Measurements from ENCODE around the gene CDKAL1.
"Not testable (repeated sequence)": the region's sequence is repeated elsewhere in the genome, so short reads cannot be mapped to it uniquely, and the experiment has no call there.

Gene CDKAL1

GRCh38 chr6:20554326-20554725, 20.1 kb downstream of the CDKAL1 start:
- DNase-seq (ENCODE audit: low read depth): peak; percentile 70

DNA sequence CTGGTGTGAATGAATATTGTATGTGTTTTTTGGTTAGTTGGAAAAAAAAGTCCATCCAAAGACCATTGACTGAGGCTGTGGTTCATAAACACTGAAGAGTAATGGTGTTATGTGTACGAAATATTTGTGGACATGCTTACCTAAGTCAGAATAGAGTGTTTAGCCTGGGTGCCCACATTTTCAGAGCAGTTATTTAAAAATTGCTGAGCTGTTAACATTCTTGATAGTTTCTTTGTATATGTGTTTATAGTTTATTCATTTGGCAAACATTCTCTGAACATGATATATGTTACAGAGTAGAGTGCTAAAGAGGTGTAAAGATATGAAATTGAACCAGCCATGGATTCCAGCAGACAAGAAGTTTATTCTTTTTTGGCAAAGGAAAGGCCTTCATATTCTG, 20.6 kb downstream of the CDKAL1 start:
- no peak for DNase-seq (ENCODE audit: low read depth)

- no peak for DNase-seq (ENCODE audit: low read depth)
These were observed 25.8 kb downstream of the CDKAL1 start for GRCh38 chr6:20559924-20560551.

DNA sequence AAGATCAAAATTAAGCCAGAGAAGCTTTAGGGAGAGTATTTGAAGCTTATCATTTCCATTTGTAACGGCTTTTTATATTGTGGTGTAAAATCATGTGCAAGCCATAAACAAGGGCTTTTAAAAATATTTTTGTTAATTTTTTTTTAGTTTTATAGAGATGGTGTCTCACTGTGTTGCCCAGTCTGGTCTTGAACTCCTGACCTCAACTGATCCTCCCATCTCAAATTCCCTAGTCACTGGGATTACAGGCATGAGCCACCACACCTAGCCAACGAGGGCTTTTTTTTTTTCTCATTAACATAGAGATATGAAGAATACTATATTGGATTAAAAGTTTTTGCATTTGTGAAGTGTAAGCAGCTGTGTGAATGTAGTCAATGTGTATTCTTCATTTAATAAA, 29.1 kb downstream of the CDKAL1 start:
- DNase-seq (ENCODE audit: low read depth): no peak

DNA sequence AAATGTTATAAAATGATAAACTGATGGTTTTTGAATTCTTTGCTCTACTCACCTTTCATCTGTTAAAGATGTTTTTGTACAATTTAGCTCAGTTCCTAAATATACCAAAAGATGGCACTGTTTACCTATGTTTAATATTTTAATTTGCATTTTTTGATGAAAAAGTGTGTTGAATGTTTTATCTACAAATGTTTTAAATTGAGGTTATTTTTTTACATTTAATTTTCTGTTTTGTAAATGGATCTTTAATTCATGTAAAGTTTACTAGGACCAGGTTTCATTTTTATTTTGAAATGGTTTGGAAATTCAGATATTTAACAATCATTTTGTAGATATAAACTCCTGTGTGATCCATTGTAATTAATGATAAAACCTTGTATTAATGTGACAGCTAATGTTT, 30.0 kb downstream of the CDKAL1 start:
- no peak for DNase-seq (ENCODE audit: low read depth)

DNA sequence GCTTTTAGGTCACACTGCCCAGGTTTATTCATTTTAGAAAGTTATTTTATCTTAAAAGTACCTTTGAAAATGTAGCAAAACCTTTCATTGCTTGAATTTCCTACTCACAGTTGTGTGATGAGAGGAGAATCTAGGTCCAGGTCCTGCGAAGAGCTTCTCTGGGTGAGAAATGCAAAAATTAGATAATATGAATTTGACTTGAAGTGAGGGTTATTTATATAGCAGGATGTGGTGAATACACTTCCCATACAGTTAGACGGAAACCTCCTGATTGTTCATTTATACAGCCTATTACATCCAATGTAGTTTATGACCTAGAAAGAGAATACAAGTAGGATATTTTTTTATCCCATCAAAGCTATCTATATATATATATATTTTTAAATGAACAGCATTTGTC, 30.5 kb downstream of the CDKAL1 start:
- DNase-seq (ENCODE audit: low read depth): no peak

- no peak for DNase-seq (ENCODE audit: low read depth)
These were observed 31.1 kb downstream of the CDKAL1 start for GRCh38 chr6:20565342-20565741.

- DNase-seq (ENCODE audit: low read depth): no peak
These were observed 31.9 kb downstream of the CDKAL1 start for GRCh38 chr6:20566109-20566508.

- DNase-seq (ENCODE audit: low read depth): peak; percentile 38
These were observed 34.8 kb downstream of the CDKAL1 start for GRCh38 chr6:20569000-20569610.

DNA sequence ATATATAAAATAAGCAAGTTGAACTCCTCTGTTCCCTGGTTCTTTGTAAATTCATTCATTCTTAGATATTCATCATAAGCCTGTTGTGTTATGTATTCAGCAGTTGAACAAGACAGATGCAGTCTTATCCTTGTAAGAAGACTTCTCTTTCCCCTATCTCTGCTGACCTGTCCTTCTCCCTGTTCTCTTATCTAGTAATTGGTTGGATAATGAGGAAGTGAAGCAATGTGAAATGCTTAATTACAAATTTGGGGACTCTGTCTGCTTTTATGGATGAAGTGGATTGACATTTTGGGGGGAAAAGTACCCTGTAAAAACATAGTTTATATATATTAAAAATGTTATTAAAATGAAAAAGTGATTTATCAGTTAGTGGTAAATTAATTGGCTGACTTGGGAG, 37.0 kb downstream of the CDKAL1 start:
- no peak for DNase-seq (ENCODE audit: low read depth)

GRCh38 chr6:20572288-20572687, 38.0 kb downstream of the CDKAL1 start:
- DNase-seq (ENCODE audit: low read depth): no peak

DNA sequence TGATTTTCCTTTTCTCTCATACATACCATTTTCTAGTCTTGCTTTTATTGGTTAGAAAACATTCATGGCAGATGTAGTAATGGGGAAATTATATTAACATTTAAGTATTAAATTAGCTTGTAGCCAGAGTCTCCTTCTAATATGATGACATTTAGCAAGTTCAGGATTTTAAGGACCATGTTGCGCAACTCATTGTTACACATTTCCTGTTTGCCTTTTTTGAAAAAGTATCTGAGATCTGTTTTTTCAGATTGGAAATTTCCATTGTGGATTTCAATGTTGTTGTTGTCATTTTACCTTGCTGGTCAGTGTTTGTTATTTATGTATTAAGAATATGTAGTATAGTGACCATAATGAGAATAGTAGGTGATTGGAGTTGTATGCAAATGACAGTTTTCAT, 38.7 kb downstream of the CDKAL1 start:
- peak; percentile 86 for DNase-seq (ENCODE audit: low read depth)

GRCh38 chr6:20574355-20574754, 40.1 kb downstream of the CDKAL1 start:
- no peak for DNase-seq (ENCODE audit: low read depth)

DNA sequence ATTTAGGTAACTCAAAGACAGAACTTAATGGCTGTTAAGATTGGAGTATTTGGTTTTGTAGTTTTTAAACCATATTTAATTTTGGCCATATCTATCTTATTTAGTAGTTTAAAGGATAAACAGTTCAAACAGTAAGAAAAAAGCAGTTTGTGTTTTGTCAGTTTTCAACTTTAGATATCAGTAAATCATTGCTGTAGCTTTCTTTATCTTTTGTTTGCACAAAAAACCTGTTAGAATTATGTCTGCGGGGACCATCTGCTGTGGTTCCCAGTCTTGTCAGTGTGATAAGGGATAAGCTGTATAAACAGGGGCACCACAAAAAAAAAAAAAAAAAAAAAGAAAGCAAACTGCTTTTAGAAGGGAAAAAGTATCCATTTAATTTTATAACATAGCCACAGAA, 40.9 kb downstream of the CDKAL1 start:
- no peak for DNase-seq (ENCODE audit: low read depth)

GRCh38 chr6:20575704-20576451, 41.6 kb downstream of the CDKAL1 start:
- DNase-seq (ENCODE audit: low read depth): no peak

GRCh38 chr6:20577173-20577688, 43.0 kb downstream of the CDKAL1 start:
- no peak for DNase-seq (ENCODE audit: low read depth)

DNA sequence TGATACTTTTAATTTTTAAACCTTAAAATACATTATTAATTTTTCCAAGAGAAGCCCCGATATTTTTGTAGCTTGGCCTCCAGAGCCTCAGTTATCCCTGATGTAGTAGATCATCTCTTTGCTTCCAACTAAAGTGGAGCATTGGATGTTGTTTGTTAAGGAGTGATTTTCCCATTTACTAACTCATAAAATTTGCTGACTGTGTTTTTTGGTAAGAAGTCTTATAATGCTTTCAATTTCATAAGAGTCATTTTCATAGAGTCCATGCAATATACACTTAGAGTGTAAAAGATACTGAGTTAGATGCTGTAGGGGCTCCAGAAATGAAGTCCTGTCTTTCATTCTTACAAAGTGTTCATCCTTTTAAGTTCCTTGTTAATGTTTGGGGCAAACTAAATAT, 46.8 kb downstream of the CDKAL1 start:
- no peak for DNase-seq (ENCODE audit: low read depth)

GRCh38 chr6:20582586-20583443, 48.6 kb downstream of the CDKAL1 start:
- no peak for DNase-seq (ENCODE audit: low read depth)

- no peak for DNase-seq (ENCODE audit: low read depth)
These were observed 49.2 kb downstream of the CDKAL1 start for GRCh38 chr6:20583444-20583800.

DNA sequence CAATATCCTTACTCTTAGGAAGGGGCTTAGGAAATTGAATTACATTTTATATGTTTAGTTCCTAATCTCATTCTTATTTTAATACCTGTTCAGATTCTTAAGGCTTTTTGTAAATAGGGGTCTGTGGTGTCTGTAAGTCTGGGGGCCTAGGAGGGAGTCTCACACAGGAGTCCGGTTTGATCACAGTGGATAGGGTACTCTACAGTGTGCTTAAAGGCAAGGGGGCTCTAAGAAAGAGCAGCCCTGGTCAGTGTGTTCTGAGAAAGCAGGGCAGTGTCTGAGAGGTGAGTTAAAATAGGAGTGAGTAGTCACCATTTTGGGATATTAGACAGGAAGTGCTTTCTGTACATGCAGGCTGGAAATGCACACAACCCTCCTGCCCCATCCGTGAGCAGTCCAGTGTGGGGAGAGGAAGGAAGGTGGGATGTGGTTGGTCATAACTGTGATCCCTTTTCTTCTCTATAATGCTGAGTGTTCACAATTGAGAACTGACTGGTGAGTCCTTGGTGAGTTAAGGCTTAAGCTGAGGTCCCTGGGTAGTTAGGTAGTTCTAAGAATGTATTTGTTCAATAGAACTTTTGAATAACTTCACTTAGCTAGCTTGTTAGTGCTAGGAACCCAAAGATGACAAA, 50.0 kb downstream of the CDKAL1 start:
- DNase-seq (ENCODE audit: low read depth): no peak

DNA sequence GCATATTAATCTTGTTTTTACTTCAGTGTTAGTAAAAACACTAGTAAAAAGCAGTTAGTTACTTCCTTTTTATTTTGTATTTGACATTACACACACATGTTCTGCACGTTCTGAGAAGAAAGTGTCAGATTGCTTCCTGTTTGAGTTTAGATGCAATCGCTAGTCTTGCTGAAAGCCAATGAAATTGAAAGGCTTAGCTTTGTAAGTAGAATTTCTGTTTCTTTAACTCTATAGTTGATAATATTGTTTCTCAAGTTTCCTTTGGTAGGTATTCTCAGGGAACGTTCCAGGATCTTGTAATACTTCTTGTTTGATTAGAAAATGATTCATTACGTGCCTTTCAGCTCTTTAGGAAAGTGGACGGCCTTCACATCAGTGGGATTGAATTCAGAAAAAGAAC, 55.0 kb downstream of the CDKAL1 start:
- DNase-seq (ENCODE audit: low read depth): peak; percentile 65

GRCh38 chr6:20590476-20590875, 56.2 kb downstream of the CDKAL1 start:
- DNase-seq (ENCODE audit: low read depth): not testable (repeated sequence)
